HepG2 (cell line): Measurements from ENCODE around the gene CD2AP. TPM values are rescaled to one million over a fixed set of nuclear protein-coding genes. Genes with fewer than 3 reads are reported as not detected.

Experiments
- AGO2 ChIP-seq: fragments of 200-400 bp; formaldehyde crosslinking; optimal IDR thresholded peaks from 2 replicates; pipeline ENCODE3; 2017; ENCODE audit warnings: mild to moderate bottlenecking, low read depth, low read length, moderate library complexity
- ARID2 ChIP-seq: sonication (generic); formaldehyde crosslinking; IDR thresholded peaks from 2 replicates; pipeline ENCODE4 v1.8.1; 2022; ENCODE audit warnings: mild to moderate bottlenecking, missing genetic modification reagents, borderline replicate concordance
- BRF2 ChIP-seq: sonication (generic); formaldehyde crosslinking; IDR thresholded peaks from 2 replicates; pipeline ENCODE4 v1.8.1; 2022; ENCODE audit warnings: mild to moderate bottlenecking, missing genetic modification reagents
- CHD4 ChIP-seq: fragments of 200-600 bp; sonication (generic); IDR thresholded peaks from 2 replicates; pipeline ENCODE4 v1.7.0; 2017; ENCODE audit warnings: mild to moderate bottlenecking, low read length, borderline replicate concordance
- CREBL2 ChIP-seq: sonication (generic); formaldehyde crosslinking; IDR thresholded peaks from 2 replicates; pipeline ENCODE4 v1.8.1; 2023; ENCODE audit warnings: missing genetic modification reagents, mild to moderate bottlenecking, borderline replicate concordance
- HNRNPK ChIP-seq: fragments of 200-400 bp; formaldehyde crosslinking; IDR thresholded peaks from 2 replicates; pipeline ENCODE4 v1.6.1; 2018; ENCODE audit warnings: low read length, low read depth, moderate library complexity, mild to moderate bottlenecking; ENCODE audit not compliant: poor library complexity, severe bottlenecking
- KDM5B ChIP-seq: sonication (generic); formaldehyde crosslinking; IDR thresholded peaks from 2 replicates; pipeline ENCODE4 v1.4.0; 2020; ENCODE audit warnings: missing genetic modification reagents, mild to moderate bottlenecking, borderline replicate concordance
- KLF6 ChIP-seq: IDR thresholded peaks from 2 replicates; pipeline ENCODE4 v1.8.0; 2016; ENCODE audit warnings: missing biosample characterization, missing genetic modification reagents
- NCOR1 ChIP-seq: fragments of 200-600 bp; sonication (generic); IDR thresholded peaks from 2 replicates; pipeline ENCODE4 v1.7.0; 2017; ENCODE audit warnings: antibody characterized with exemption, low read length, borderline replicate concordance
- NR2C2 ChIP-seq: sonication (generic); formaldehyde crosslinking; IDR thresholded peaks from 2 replicates; pipeline ENCODE4 v1.4.0; 2020; ENCODE audit warnings: missing genetic modification reagents, mild to moderate bottlenecking, moderate library complexity, borderline replicate concordance
- PHF20 ChIP-seq: sonication (generic); formaldehyde crosslinking; IDR thresholded peaks from 2 replicates; pipeline ENCODE4 v1.5.0; 2020; ENCODE audit warnings: mild to moderate bottlenecking, missing genetic modification reagents
- RNF2 ChIP-seq: fragments of 450-650 bp; conservative IDR thresholded peaks from 2 replicates; pipeline ENCODE4 v1.6.1; 2016; ENCODE audit warnings: low read depth
- SPEN ChIP-seq: sonication (generic); formaldehyde crosslinking; IDR thresholded peaks from 2 replicates; pipeline ENCODE4 v1.5.1; 2020; ENCODE audit warnings: low read depth, mild to moderate bottlenecking, missing genetic modification reagents
- SSRP1 ChIP-seq: IDR thresholded peaks from 2 replicates; pipeline ENCODE4 v1.6.1; 2016; ENCODE audit warnings: control low read depth
- STAG1 ChIP-seq: sonication (generic); formaldehyde crosslinking; IDR thresholded peaks from 2 replicates; pipeline ENCODE4 v1.4.0; 2020; ENCODE audit warnings: missing genetic modification reagents
- TEAD3 ChIP-seq: optimal IDR thresholded peaks from 2 replicates; pipeline ENCODE3; 2016; ENCODE audit warnings: borderline replicate concordance
- TRIM22 ChIP-seq: fragments of 450-650 bp; IDR thresholded peaks from 2 replicates; pipeline ENCODE4 v1.6.1; 2017
- ZMYM4 ChIP-seq: sonication (generic); formaldehyde crosslinking; IDR thresholded peaks from 2 replicates; pipeline ENCODE4 v1.8.1; 2023; ENCODE audit warnings: mild to moderate bottlenecking, missing genetic modification reagents
- ZNF121 ChIP-seq: sonication (generic); formaldehyde crosslinking; IDR thresholded peaks from 2 replicates; pipeline ENCODE4 v1.5.0; 2020; ENCODE audit warnings: mild to moderate bottlenecking, missing genetic modification reagents
- ZNF224 ChIP-seq: sonication (generic); formaldehyde crosslinking; IDR thresholded peaks from 2 replicates; pipeline ENCODE4 v1.5.0; 2020; ENCODE audit warnings: mild to moderate bottlenecking, missing genetic modification reagents
- ZNF225 ChIP-seq: sonication (generic); formaldehyde crosslinking; IDR thresholded peaks from 2 replicates; pipeline ENCODE4 v1.4.0; 2020; ENCODE audit warnings: mild to moderate bottlenecking, missing genetic modification reagents
- ZNF367 ChIP-seq: sonication (generic); formaldehyde crosslinking; IDR thresholded peaks from 2 replicates; pipeline ENCODE4 v1.4.0; 2020; ENCODE audit warnings: missing genetic modification reagents, borderline replicate concordance
- ZNF672 ChIP-seq: sonication (generic); formaldehyde crosslinking; IDR thresholded peaks from 2 replicates; pipeline ENCODE4 v1.8.1; 2022; ENCODE audit warnings: missing genetic modification reagents
- ZNF747 ChIP-seq: sonication (generic); formaldehyde crosslinking; IDR thresholded peaks from 2 replicates; pipeline ENCODE4 v1.8.1; 2023; ENCODE audit warnings: missing genetic modification reagents, mild to moderate bottlenecking, borderline replicate concordance
- ZNF768 ChIP-seq: sonication (generic); formaldehyde crosslinking; IDR thresholded peaks from 2 replicates; pipeline ENCODE4 v1.4.0; 2020; ENCODE audit warnings: missing genetic modification reagents
- ZNF770 ChIP-seq: sonication (generic); formaldehyde crosslinking; IDR thresholded peaks from 2 replicates; pipeline ENCODE4 v1.5.0; 2020; ENCODE audit warnings: mild to moderate bottlenecking, missing genetic modification reagents
- ZSCAN20 ChIP-seq: sonication (generic); formaldehyde crosslinking; IDR thresholded peaks from 2 replicates; pipeline ENCODE4 v1.4.0; 2020; ENCODE audit warnings: missing genetic modification reagents, mild to moderate bottlenecking, borderline replicate concordance
- polyA plus RNA-seq, 8 experiments: library from polyadenylated mRNA; depleted of rRNA in 3 of 8; stranded (reverse) in 7 of 8; unstranded in 1 of 8; fragments of >200 nt; fragmentation: Illumina TruSeq in 4 of 8; extraction: Trizol in 4 of 8; gene quantifications; 2 replicates each; pipeline versions ENCODE4 v1.2.1 to v1.2.3, GENCODE V29; 2011 to 2016; ENCODE audit warnings: low read depth in 4 of 8, missing spikeins in 1 of 8, mixed read lengths in 1 of 8; ENCODE audit not compliant: insufficient read depth in 1 of 8
- total RNA-seq, 5 experiments: library from RNA; depleted of rRNA; stranded (reverse); fragments of >200 nt; fragmentation: Illumina TruSeq; extraction: Trizol; gene quantifications; 2 replicates each; pipeline ENCODE4 v1.2.3, GENCODE V29; 2016; ENCODE audit warnings: low read depth in 1 of 5

Gene CD2AP
- total and polyA plus RNA-seq, 2 of the 13 experiments (the other 11 are each of a cell fraction or from before 2014, with no cell fraction given) = 8.6 to 31.9 TPM

- TF ChIP-seq AGO2 (peak; percentile 36), ZNF747 (CRISPR knock-in tag) (peak; percentile 12; the same call in 1 of the 2 replicates), ZNF770 (CRISPR knock-in tag) (no peak), TRIM22 (no peak), SPEN (CRISPR knock-in tag) (no peak), ARID2 (CRISPR knock-in tag) (no peak; the same call in 1 of the 2 replicates), ZMYM4 (no peak), STAG1 (CRISPR knock-in tag) (no peak), ZSCAN20 (CRISPR knock-in tag) (no peak), CREBL2 (CRISPR knock-in tag) (no peak), ZNF672 (CRISPR knock-in tag) (no peak), ZNF224 (CRISPR knock-in tag) (0 out of 2 replicates have a peak, but pooled peaks have one; percentile 24), NCOR1 (no peak), ZNF121 (CRISPR knock-in tag) (no peak), RNF2 (no peak), SSRP1 (peak; percentile 62), KLF6 (CRISPR knock-in tag) (peak; percentile 6; the same call in 1 of the 2 replicates), CHD4 (no peak), ZNF225 (CRISPR knock-in tag) (no peak), PHF20 (no peak), ZNF367 (CRISPR knock-in tag) (no peak), KDM5B (CRISPR knock-in tag) (no peak), ZNF768 (CRISPR knock-in tag) (peak; percentile 16; the same call in 1 of the 2 replicates), TEAD3 (CRISPR knock-in tag) (no peak), NR2C2 (CRISPR knock-in tag) (no peak), HNRNPK (peak; percentile 66), BRF2 (CRISPR knock-in tag) (no peak)
Observed at GRCh38 chr6:47478233-47479139, 897 bp downstream of the CD2AP start (continued).
